Measurements from ENCODE around the gene ERO1B. TPM values are rescaled to one million over a fixed set of nuclear protein-coding genes. Genes with fewer than 3 reads are reported as not detected.
"Not testable (repeated sequence)": the region's sequence is repeated elsewhere in the genome, so short reads cannot be mapped to it uniquely, and the experiment has no call there.

Gene ERO1B
- total RNA-seq, 1 donor from 2014 or later: 11.9 TPM

DNA sequence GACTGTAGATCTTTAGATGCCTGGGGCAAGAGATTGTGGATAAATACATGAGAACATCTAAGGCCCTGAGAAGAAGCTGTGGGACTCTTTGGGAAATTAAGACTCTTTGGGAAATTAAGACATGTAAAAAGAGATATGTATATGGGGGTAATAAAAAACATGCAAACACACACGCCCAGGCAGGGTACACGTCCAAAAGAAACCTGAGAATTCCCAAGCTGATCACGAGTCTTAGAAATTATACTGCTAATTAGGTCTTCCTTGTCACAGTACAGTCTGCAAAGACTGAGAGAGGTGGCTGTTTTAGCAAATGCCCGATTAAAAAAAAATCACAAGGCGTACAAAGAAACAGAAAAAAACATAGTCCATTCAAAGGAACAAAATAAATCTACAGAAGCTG lies 39.3 kb upstream of the ERO1B start:
- no peaks in the 10 kb centered on the region for H3K36me3 ChIP-seq (ENCODE audit: control insufficient read depth, insufficient read depth, low read length)
- no peak for TF ChIP-seq CTCF (IDR thresholded peaks at IDR 0.05; ENCODE audit: insufficient read depth, low read length, poor library complexity, severe bottlenecking)
- DNase-seq (ENCODE audit: low read depth): no peak
- no peak overlapping the region for H3K4me3 ChIP-seq (ENCODE audit: low read depth, low read length)
- H3K27me3 ChIP-seq (ENCODE audit: control insufficient read depth, insufficient read depth, low read length): no peaks in the 10 kb centered on the region

DNA sequence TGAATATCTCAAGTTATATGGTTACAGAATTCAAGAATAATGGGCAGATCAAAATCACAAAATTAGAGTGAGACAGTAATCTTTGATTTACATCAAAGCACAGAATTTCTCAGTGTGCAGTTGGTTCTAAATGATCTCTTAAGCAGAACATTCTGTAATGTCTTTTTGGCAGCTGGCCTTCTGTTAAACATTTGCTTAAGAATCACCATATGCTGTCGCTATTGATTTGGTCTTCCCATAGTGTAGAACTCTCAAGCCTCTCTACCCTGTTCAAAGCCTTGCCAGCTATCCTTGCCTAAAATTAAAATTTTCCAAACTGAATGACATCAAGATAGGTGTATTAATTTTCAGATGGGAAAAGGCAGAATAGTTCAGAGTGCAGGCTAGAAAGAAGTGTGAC lies 38.9 kb upstream of the ERO1B start:
- Histone ChIP-seq H3K27me3 (ENCODE audit: control insufficient read depth, insufficient read depth, low read length) (no peaks in the 10 kb centered on the region), H3K4me3 (ENCODE audit: low read depth, low read length) (no peak overlapping the region), H3K36me3 (ENCODE audit: control insufficient read depth, insufficient read depth, low read length) (no peaks in the 10 kb centered on the region)
- DNase-seq (ENCODE audit: low read depth): no peak
- TF ChIP-seq CTCF (IDR thresholded peaks at IDR 0.05; ENCODE audit: insufficient read depth, low read length, poor library complexity, severe bottlenecking): no peak

DNA sequence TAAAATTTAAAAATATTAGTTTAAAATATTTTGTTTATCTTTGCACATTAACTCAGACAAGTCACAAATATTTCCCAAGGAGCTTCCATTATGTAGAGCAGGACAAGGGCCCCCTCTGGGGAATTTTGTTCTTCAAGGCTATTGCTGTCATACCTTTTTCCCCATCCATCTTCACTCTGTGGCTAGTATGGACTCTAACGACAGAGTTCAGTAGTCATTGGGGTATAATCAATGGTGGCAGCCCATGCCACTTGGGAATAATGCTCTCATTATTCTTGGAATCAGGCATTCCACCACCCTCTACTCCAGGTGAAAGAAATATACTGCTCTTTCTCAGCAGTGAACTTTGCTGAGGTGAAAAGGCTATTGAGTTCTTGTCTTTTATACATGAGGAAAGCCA lies 38.5 kb upstream of the ERO1B start:
- Histone ChIP-seq H3K27me3 (ENCODE audit: control insufficient read depth, insufficient read depth, low read length) (no peaks in the 10 kb centered on the region), H3K4me3 (ENCODE audit: low read depth, low read length) (no peak overlapping the region), H3K36me3 (ENCODE audit: control insufficient read depth, insufficient read depth, low read length) (no peaks in the 10 kb centered on the region)
- no peak for DNase-seq (ENCODE audit: low read depth)
- no peak for TF ChIP-seq CTCF (IDR thresholded peaks at IDR 0.05; ENCODE audit: insufficient read depth, low read length, poor library complexity, severe bottlenecking)

DNA sequence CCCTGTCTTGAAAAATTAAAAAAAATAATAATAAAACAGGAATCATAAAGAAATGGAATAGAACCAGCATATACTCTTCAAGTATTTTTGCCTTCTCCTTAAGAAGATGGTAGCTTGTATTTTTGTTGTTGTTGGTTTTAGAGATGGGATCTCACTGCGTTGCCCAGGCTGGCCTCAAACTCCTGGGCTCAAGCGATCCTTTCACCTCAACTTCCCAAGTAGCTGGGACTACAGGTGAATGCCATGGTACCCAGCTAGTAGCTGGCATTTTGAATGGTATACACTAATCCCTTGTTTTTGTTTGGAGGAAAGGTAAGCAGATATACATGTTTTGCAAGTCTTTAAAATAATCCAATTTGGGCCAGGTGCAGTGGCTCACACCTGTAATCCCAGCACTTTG lies 34.7 kb upstream of the ERO1B start:
- H3K36me3 ChIP-seq (ENCODE audit: control insufficient read depth, insufficient read depth, low read length): no peaks in the 10 kb centered on the region
- no peak for DNase-seq (ENCODE audit: low read depth)
- H3K4me3 ChIP-seq (ENCODE audit: low read depth, low read length): no peak overlapping the region
- H3K27me3 ChIP-seq (ENCODE audit: control insufficient read depth, insufficient read depth, low read length): no peaks in the 10 kb centered on the region
- TF ChIP-seq CTCF (IDR thresholded peaks at IDR 0.05; ENCODE audit: insufficient read depth, low read length, poor library complexity, severe bottlenecking): no peak

DNA sequence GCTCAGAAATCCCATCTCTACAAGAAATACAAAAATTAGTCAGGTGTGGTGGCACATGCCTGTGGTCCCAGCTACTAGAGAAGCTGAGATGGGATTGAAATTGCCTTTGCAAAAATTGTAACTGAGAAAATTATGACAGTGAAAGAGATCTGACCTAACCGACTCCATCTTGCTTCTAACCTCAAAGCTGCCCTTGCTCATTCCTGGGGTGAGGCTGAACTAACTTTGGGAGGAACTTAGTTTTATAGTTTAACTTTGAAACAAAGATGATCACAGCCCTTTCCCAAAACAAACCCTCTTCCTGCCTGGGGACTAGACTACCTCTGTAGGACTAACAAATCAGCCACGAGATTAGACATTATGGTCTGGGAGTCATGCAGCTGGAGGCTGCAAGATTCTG lies 33.8 kb upstream of the ERO1B start:
- no peak for DNase-seq (ENCODE audit: low read depth)
- Histone ChIP-seq H3K36me3 (ENCODE audit: control insufficient read depth, insufficient read depth, low read length) (no peaks in the 10 kb centered on the region), H3K27me3 (ENCODE audit: control insufficient read depth, insufficient read depth, low read length) (no peaks in the 10 kb centered on the region), H3K4me3 (ENCODE audit: low read depth, low read length) (no peak overlapping the region)
- TF ChIP-seq CTCF (IDR thresholded peaks at IDR 0.05; ENCODE audit: insufficient read depth, low read length, poor library complexity, severe bottlenecking): no peak

- TF ChIP-seq CTCF (IDR thresholded peaks at IDR 0.05; ENCODE audit: insufficient read depth, low read length, poor library complexity, severe bottlenecking): no peak
- DNase-seq (ENCODE audit: low read depth): no peak
- H3K4me3 ChIP-seq (ENCODE audit: low read depth, low read length): no peak overlapping the region
These were observed 33.3 kb upstream of the ERO1B start for GRCh38 chr1:236315092-236315491.

DNA sequence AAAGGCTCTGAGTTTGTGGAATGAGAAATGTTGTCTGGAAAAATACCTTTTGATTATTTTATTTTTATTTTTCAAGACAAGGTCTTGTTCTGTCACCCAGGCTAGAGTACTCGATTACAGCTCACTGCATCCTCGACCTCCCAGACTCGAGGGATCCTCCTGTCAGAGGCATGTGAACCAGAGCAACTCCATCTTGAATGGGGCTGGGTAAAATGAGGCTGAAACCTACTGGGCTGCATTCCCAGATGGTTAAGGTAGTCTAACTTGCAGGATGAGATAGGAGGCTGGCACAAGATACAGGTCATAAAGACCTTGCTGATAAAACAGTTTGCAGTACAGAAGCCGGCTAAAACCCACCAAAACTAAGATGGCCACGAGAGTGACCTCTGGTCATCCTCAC lies 32.3 kb upstream of the ERO1B start:
- H3K4me3 ChIP-seq (ENCODE audit: low read depth, low read length); DNase-seq (ENCODE audit: low read depth); H3K36me3 ChIP-seq (ENCODE audit: control insufficient read depth, insufficient read depth, low read length); H3K27me3 ChIP-seq (ENCODE audit: control insufficient read depth, insufficient read depth, low read length): not testable (repeated sequence)

More at GRCh38 chr1:236315092-236315491, 33.3 kb upstream of the ERO1B start:
- Histone ChIP-seq H3K36me3 (ENCODE audit: control insufficient read depth, insufficient read depth, low read length) (no peaks in the 10 kb centered on the region), H3K27me3 (ENCODE audit: control insufficient read depth, insufficient read depth, low read length) (no peaks in the 10 kb centered on the region)
